NCI-H345 (cell line): ENCODE data around the gene KDSR.

Experiments used
- DNase-seq: peaks from one replicate; lab custom pipeline; 2025; lab: John Stamatoyannopoulos, UW

The KDSR gene

GRCh38 chr18:63284173-63284799 lies 82.7 kb downstream of the KDSR start:
- DNase-seq, result no peak

DNA sequence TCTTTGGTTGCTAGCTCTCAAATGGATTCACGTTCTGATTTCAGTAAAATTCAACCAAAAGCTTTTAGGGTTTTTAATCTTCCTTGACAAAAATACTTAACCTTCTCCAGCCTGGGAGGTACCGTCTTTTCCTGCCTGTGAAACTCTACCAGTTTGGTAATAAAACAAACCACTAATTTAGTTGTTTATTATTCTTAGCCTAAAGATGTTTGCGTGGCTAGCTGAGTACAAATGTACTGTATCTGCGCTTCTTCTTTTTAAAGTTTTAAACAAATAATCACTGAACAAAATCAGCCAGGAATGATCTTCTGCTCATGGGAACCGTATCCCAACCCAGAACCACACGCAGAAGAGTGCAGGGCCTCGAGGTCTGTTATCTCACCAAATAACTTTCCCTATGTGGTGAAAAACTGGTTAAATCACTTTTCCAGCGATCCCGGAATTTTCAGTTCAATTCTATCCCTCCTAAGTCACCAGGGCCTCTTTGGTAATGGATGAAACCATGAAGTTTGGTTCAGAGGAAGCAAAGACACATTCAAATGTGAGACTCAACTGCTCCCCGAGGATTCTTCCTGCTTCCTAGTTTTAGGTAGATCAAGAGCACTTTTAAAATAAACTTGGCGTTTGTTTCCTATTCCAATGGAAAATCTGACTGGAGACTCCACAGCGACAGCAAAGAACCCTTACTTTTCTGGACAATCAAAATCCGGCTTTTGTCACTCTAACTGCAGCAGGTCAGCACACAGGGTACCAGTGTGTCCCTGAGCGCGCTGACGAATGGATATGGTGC lies 83.5 kb downstream of the KDSR start:
- no peak for DNase-seq

DNA sequence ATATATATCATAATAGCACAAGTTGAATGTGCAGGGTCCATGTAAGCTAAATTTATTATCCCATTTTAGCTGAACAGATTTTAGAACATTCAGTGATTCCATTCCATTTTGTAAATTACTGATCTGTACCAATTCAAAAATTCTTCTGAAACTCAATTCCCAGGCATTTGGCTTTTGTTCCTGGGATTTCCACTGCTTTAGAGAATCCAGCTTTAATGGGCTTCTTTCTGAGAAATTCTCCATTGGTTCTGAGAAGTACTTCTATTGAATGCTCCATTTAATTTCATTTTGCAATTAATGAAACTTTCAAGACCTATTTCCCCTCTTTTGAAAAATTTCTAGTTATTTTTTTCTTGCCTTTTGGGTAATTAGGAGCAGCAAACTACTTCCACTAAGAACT lies 84.2 kb downstream of the KDSR start:
- DNase-seq, result no peak
